ENCODE data around the gene CDC42EP5. TPM values are rescaled to one million over a fixed set of nuclear protein-coding genes. Genes with fewer than 3 reads are reported as not detected.

The CDC42EP5 gene
- total RNA-seq, 1 donor from 2014 or later = 14.9 TPM

DNA sequence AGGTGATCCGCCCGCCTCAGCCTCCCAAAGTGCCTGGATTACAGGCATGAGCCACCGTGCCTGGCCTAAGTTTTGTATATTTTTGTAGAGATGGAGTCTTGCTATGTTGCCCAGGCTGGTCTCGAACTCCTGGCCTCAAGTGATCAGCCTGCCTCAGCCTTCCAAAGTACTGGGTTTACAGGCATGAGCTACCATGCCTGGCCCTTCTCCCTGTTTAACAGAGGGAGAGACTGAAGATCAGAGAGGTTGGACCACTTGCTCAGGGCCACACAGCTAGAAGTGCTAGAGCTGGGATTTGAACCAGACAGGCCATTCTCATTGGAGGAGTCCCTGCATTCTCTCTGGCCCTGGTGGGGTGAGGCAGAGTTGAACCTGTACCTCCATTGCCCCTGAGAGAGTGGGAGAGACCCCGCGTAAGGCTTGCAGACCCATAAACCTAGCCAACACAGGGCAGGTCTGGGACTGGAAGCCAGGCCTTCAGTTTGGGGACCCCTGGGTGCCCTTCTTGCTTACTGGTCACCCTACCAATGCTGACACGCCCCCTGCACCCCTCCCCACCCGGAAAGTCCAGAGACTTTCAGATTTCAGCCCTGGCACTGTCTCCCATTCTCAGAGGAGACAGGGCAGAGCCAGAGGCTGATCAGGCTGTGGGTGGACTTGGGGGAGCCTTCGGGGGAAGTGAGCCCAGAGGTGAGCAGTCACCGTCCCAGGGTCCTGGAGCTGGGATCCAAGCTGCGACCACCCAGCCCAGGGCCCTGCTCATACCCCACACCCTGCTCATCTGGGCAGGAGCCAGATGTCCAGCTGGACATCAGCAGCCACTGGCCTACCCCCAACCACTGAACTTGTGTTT is 44.5 kb downstream of the CDC42EP5 start:
- no peak for DNase-seq (ENCODE audit: low spot score)

DNA sequence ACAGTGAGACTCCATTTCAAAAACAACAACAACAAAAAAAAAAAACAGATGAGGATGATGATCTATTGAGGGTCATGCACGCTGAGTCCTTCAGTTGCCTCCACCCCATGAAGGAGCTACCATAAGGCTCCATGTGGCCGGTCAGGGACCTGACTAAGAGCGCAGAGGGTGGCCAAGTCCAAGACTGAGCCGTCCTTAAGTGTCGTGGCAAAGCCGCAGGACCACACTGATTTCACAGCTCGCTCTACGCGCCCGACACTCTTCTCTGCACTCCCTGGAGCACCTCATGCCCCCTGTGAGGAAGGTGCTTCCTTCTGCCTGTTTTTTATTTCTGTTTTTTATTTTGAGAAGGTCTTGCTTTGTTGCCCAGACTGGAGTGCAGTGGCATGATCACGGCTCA is 45.5 kb downstream of the CDC42EP5 start:
- no peak for DNase-seq (ENCODE audit: low spot score)

DNA sequence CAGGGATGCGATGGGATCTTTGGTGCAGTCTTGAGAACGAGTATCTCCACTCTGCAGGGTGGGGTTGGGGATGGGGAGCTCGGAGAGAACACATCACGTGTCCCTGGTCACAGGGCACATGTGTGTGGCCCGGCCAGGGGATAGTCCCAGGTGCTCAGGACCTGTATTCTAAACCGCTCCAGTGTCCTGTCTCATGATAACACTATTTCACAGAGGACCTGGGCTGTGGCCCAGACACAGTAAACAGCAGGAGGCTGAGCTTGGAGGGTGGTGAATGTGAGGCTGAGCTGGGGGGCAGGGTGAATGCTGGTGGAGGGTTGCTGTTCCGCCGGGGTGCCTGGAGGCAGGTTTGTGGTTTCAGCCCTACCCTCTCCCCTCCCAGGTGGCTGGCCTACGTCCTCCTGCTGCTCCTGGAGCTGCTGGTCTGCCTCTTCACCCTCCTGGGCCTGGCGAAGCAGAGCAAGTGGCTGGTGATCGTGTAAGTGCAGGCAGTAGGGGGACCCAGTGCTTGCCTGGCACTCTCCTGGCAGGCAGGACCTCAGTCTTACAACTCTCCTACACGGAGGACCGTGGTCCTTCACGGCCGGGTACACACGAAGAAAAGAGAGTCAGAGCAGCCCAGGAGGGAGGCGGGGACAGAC is 46.7 kb downstream of the CDC42EP5 start:
- DNase-seq (ENCODE audit: low spot score) = no peak

DNA sequence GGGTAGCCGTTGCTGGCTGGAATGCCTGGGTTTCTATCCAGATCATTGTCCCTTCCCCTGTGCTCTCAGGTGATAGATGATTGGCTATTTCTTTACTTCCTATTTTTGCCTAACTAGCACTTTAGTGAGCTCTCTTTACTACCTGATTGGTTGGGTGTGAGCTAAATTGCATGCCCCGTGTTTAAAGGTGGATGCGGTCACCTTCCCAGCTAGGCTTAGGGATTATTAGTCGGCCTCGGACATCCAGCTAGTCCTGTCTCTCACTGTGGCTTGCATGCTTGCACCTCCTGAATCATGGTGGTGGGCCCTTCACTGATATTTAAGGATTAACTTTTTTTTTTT is 47.7 kb downstream of the CDC42EP5 start:
- no peak for DNase-seq (ENCODE audit: low spot score)

DNA sequence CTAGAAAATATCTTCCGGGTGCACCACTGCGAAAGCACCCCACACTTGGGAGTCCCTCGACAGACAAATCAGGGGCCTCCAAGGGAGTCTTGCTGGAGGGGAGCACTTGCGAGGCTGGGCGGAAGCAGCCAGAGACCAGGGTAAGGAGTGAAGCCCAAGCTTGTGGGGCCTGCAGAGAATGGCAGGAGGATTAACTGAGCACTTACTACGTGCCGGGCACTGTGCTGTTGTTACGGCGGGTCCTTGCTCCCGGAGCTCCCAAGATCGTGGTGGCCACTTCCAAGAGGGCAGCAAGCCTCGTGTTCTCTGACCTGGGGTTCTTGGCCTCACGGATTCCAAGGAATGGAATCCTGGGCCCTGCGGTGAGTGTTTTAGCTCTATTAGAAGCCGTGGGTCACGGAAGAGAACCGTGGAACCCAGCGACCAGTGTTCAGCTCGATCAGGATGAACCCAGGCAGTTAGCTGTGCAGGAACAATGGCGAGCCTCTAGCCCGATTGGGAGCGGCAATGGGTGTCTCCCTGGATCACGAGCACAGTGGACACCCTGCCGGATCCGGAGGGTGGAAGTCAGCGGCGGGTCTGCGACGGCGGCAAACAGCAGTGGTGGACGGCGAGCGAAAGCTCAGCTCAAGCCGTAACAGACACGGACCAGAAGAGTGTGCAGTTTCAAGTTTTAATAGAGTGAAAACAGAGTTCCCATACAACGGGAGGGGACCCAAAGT is 48.3 kb downstream of the CDC42EP5 start:
- no peak for DNase-seq (ENCODE audit: low spot score)

DNA sequence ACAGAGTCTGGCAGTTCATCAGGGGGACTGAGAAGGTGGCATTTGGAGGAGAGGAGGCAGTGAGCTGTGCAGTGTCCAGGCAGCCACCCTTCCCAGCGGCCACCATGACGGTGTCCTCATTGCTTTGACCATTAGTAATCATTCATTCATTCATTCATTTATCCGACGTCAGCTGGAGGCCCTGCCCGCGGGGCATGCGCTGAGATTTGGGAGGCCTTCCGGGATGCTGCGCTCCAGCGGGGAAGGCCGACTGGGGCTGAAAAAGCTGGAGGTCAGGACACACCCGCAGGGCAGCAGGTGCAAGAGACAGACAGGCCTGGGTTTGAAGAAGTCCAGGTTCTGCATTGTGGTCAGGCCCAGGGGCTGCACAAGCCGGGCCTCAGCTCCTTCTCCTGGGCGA is 48.9 kb downstream of the CDC42EP5 start:
- no peak for DNase-seq (ENCODE audit: low spot score)

DNA sequence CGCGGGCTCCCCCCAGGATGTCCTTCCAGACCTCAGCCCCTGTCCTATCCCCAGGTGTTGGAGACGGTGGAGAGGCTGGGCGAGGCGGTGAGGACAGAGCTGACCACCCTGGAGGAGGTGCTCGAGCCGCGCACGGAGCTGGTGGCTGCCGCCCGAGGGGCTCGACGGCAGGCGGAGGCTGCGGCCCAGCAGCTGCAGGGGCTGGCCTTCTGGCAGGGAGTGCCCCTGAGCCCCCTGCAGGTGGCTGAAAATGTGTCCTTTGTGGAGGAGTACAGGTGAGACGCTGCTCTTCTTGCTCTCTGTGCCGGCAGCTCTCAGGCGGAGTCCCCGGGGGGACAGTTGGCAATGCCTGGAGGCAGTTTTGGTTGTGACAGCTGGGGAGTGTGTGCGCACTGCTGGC is 51.0 kb downstream of the CDC42EP5 start:
- no peak for DNase-seq (ENCODE audit: low spot score)

DNA sequence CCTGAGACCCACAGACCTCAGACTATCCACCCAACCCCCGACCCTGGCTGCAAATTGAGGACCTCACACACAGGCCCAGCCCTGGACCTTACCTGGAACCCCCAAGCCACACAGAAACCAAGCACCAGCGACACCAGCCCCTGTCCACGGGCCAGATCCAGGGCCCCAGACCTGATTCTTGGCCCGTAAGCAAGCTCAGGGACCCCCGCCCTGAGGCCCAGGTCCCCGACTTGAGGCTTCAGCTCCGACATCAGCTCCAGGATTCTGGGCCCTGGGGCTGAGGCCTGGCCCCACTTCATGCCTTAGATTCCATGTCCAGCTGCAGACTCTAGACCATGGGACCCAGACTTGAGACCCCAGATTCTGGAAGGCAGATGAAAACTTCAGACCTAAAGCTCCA is 51.6 kb downstream of the CDC42EP5 start:
- no peak for DNase-seq (ENCODE audit: low spot score)

DNA sequence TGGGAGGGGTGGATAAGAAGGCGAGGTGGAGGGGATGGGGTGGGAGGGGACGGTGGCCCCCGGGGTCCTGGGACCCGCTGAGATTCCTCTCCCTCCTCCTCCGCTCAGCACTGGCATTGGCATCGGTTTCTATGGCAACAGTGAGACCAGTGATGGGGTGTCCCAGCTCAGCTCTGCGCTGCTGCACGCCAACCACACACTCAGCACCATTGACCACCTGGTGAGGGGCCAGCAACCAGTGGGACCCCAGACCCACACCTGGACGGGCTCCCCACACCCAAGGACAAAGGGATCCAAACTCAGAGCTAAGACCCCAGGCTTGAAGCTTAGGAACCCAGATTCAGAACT is 52.0 kb downstream of the CDC42EP5 start:
- no peak for DNase-seq (ENCODE audit: low spot score)

DNA sequence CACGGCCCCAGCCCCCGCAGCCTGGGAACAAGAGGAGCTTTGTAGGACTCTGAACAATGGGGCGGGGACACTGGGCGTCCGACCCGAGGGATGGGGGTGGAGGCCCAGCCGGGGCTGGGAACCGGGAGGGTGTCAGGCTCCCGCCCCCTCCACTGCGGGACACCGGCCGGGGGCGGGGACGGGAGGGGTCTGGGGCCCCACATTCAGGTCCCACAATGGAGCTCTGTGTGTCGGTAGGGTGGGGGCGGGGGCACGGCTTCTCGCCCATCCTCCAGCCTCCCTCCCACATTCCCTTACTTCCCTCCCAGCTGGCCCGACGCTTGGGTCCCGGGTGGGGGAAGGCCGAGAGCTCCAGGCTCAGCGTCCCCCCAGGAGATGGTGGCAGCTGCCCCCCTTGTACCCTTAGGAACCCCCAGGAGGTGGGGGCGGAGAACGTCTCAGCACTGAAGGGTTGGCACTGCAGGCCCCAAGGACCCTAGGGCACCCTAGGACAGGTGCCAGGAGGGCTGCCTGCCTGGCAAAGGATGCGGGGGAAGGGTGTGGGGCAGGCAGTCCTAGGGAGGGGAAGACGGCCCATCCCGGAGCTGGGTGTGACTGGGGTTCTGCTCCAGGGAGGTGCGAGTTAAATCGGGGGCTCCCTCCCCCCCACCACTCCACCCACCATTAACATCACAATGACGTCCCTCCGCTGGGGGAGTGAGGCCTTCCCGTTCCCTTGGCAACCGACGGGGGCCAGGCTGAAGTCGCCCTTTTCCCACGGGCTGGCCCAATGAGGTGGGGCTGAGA is 52.5 kb downstream of the CDC42EP5 start:
- DNase-seq (ENCODE audit: low spot score) = no peak

DNA sequence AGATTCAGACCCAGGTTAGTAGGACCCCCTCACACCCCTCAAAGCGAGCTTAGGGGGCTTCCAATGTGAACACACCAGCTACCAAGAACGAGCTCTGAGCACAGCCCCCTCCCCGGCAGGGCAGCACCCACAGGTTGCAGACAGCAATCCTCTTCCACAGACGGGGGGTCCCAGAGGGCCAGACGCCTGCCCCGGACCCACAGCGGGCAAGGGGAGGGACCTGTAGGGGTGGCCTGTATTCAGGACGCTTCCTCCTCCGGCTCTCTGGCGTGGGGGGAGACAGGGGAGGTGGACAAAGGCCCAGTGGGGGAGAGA is 53.1 kb downstream of the CDC42EP5 start:
- no peak for DNase-seq (ENCODE audit: low spot score)

DNA sequence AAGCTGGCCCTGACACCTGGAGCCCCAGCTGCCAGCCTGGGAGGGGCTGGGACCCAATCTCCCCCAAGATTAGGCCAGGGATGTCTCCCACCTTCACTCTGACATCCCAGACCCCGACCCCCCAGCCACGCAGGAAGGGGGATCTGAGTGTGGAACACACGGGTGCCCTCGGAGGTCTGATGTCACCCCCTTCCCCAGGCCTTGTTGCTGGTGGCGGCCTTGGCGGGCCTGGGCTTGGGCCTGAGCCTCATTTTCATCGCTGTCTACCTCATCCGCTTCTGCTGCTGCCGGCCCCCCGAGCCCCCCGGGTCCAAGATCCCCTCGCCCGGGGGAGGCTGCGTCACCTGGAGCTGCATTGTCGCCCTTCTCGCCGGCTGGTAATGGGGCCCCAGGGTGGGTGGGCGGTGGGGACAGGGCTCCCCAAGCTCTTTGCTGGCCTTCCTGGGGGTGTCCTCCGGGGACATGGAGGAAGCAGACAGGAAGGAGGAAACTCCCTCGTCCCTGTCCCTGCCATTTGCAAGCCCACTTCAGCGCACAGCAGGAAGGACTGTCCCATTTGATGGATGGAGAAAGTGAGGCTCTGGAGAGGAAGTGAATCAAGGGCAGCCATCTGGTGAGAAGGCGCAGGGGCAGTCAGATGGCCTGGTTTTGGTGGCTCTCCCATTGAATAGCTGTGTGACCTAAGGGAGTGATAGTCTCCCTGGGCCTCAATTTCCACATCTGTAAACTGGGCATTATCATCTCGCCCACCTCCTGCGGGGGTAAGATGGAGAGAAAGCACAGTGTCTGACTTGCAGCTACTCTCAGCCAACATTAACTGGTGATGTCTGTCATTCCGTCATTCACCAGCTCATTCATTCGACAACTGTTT is 53.9 kb downstream of the CDC42EP5 start:
- no peak for DNase-seq (ENCODE audit: low spot score)

DNA sequence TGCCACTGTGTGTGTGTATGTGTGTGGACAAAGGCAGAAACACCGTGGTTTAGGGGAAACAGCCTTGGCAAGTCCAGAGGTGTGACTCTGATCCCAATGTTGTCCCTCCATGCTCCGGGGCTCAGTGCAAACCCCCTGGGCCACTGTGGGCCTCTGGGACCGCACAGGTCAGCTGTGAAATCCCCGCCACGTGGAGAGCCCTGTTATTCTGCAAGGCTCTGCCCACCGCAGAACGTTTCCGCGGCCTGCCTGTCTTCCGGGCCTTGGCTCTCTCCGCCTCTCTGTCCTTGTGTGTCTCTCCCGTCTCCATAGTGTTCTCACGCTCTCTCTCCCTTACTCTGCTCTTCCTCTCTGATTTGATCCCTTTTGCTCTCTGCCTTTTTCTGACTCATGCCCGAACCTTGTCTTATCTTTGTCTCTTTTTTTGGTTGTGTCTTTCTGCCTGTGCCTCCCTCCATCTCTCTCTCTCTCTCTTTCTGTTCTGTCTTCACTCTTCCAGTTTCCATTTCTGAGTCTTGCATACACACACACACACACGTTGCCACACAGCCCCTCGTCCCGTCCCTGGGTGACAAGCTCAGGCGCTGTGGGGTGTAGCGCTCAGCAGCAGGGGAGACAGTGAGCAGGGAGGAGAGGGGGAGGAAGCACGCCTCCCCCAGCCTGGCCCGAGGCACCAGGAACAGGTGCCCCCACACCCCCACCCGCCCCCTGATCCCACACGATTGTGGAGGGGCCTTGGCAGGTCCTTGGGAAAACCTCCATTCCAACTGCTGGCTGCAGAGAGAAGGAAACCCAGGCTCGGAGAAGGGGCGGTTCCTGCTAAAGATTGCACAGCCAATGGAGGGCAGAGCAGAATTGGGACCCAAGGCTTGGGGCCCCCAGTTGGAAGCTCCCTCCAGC is 54.8 kb downstream of the CDC42EP5 start:
- DNase-seq (ENCODE audit: low spot score) = no peak

DNA sequence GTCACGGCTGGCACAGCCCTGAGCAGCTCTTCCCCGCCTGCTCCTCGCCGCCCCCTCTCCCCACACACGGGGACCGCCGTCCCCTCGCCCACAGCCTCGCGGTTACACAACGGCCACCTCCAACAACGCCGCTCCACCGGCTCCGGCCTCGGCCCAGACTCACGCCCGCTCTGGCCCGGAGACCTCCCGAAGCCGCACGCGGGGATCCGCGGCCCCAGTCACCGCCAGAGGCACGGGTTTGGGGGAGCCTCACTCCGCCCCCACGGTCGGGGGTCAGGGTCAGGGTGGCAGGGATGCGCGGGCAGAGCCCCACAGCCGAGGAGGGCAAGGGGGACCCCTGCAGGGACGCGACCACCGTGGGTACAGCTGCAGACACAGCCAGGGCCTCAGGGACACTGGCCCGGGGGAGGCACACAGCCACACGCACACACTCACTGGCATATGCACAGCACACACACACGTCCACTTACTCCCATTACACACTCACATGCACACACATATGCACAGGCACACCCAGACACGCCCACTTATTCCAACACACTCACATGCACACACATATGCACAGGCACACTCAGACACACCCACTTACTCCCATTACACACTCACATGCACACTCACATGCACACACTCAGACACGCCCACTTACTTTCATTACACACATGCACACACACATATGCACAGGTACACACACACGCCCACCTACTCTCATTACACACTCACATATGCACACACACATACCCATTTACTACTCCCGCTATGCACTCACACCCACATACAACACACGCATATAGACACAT is 56.2 kb downstream of the CDC42EP5 start:
- no peak for DNase-seq (ENCODE audit: low spot score)

DNA sequence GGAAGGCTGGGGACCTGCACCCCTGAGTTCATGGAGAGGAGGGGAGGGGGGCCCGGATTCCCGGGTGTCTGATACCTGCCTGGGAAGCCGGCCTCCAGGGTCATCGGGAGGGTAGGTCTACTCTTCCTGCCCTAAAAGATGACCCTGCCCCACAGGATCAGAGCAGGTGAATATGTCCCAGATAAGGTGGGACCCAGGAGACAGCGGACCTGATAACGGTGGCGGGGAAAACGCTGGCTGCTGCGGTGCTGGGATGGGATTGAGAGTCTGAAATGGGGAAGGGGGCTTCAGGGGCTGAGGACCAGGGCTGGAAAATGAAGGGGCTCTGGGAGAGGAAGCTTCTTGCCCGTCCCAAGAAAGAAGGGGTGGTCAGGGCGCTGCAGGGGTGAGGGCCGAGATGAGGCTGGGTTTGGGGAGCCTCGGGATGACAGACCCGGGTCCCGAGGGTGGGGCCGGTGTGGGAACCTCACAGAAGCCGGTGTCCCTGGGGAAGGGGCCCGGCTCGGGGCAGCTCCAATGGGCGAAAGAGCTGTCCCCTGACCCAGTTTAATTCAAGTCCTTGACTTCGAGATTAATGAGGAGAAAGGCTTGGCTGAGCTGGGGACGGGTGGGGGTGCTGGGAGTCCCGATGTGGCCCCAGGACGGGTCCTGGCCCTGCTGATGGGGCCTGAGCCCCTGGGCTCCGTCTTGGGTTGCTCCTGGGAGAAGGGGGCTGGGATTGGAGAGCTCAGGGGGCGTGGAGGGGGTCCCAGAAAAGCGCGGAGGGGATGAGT is 57.0 kb downstream of the CDC42EP5 start:
- no peak for DNase-seq (ENCODE audit: low spot score)

DNA sequence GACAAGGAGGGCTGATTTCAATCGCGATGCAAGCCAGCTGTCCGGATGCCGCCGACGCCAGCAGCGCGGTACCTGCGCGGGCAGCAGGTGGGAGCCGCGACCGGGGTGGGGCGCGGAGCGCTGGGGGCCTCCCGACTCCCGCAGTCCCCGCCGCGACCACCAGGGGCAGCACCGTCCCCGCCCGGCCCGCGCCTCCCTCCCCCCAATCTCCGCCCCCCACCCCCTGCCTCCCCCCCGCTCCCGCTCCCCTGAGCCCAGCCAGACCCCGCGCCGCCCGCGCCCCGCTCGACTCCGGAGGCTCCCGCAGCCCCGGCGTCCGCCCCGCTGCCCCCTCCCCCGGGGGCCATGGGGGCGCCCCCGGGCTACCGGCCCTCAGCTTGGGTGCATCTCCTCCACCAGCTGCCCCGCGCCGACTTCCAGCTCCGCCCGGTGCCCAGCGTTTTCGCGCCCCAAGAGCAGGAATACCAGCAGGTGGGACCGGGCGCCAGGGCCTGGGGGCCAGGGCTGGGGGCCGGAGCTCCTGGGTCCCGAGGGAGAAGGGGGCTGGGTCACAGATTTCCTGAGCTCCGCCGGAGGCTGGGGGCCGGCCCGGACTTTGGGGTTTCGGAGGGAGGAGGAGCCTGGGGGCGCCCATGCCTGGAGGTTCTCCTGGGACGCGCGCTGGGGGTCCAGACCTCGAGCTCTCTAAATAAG is 57.7 kb downstream of the CDC42EP5 start, which contains the start of gene TTYH1:
TSS of gene TTYH1 (plus strand) at position 257 of the 693 bp plus-strand sequence. CDS start at position 346, 89 bp downstream.
- DNase-seq (ENCODE audit: low spot score) = no peak

Data from mucosa of gallbladder (tissue), 1 donor.